Measurements from ENCODE around the gene PRKG1. TPM values are rescaled to one million over a fixed set of nuclear protein-coding genes. Genes with fewer than 3 reads are reported as not detected.

Gene PRKG1
- total RNA-seq, 1 donor from 2014 or later = 17.9 TPM

- no peaks in the 10 kb centered on the region for H3K27me3 ChIP-seq
- no peaks in the 10 kb centered on the region for H3K9me3 ChIP-seq
- no peak for DNase-seq (ENCODE audit: extremely low spot score in 2 of 2)
- TF ChIP-seq CTCF (IDR thresholded peaks at IDR 0.05) (no peak), POLR2AphosphoS5 (IDR thresholded peaks at IDR 0.05; ENCODE audit: insufficient read depth in 1 of 2, low read depth in 1 of 2) (no peak), POLR2A (IDR thresholded peaks at IDR 0.05) (no peak)
- intact Hi-C loops (cut with DNase I) = no loop called here
- H3K27ac ChIP-seq = no peak overlapping the region
- H3K36me3 ChIP-seq = no peaks in the 10 kb centered on the region
- H3K4me3 ChIP-seq = no peak overlapping the region
- no peaks in the 10 kb centered on the region for H3K4me1 ChIP-seq
Observed at GRCh38 chr10:51285601-51286000, 211.3 kb downstream of the PRKG1 start.

GRCh38 chr10:51288511-51288910 lies 214.2 kb downstream of the PRKG1 start:
- intact Hi-C loops (cut with DNase I) = no loop called here
- Histone ChIP-seq H3K9me3 (no peaks in the 10 kb centered on the region), H3K36me3 (no peaks in the 10 kb centered on the region), H3K27me3 (no peaks in the 10 kb centered on the region), H3K27ac (no peak overlapping the region), H3K4me3 (no peak overlapping the region), H3K4me1 (no peaks in the 10 kb centered on the region)
- TF ChIP-seq POLR2A (IDR thresholded peaks at IDR 0.05) (no peak), POLR2AphosphoS5 (IDR thresholded peaks at IDR 0.05; ENCODE audit: insufficient read depth in 1 of 2, low read depth in 1 of 2) (no peak), CTCF (IDR thresholded peaks at IDR 0.05) (no peak)
- no peak for DNase-seq (ENCODE audit: extremely low spot score in 2 of 2)

GRCh38 chr10:51289519-51289918 lies 215.2 kb downstream of the PRKG1 start:
- TF ChIP-seq POLR2AphosphoS5 (IDR thresholded peaks at IDR 0.05; ENCODE audit: insufficient read depth in 1 of 2, low read depth in 1 of 2) (no peak), POLR2A (IDR thresholded peaks at IDR 0.05) (no peak)
- Histone ChIP-seq H3K27ac (no peak overlapping the region), H3K36me3 (no peaks in the 10 kb centered on the region), H3K4me3 (no peak overlapping the region), H3K27me3 (no peaks in the 10 kb centered on the region), H3K9me3 (no peaks in the 10 kb centered on the region), H3K4me1 (no peaks in the 10 kb centered on the region)
- DNase-seq (ENCODE audit: extremely low spot score in 2 of 2) = no peak
- intact Hi-C loops (cut with DNase I) = no loop called here

GRCh38 chr10:51291961-51292360 lies 217.7 kb downstream of the PRKG1 start:
- Histone ChIP-seq H3K36me3 (no peaks in the 10 kb centered on the region), H3K9me3 (no peaks in the 10 kb centered on the region), H3K27me3 (no peaks in the 10 kb centered on the region), H3K27ac (no peak overlapping the region), H3K4me3 (no peak overlapping the region), H3K4me1 (no peaks in the 10 kb centered on the region)
- no peak for TF ChIP-seq CTCF (IDR thresholded peaks at IDR 0.05)
- TF ChIP-seq POLR2A (IDR thresholded peaks at IDR 0.05) = no peak
- no peak for TF ChIP-seq POLR2AphosphoS5 (IDR thresholded peaks at IDR 0.05; ENCODE audit: insufficient read depth in 1 of 2, low read depth in 1 of 2)
- intact Hi-C loops (cut with DNase I) = no loop called here
- no peak for DNase-seq (ENCODE audit: extremely low spot score in 2 of 2)

- intact Hi-C loops (cut with DNase I) = no loop called here
- H3K27ac ChIP-seq = no peak overlapping the region
- no peak for TF ChIP-seq CTCF (IDR thresholded peaks at IDR 0.05)
- TF ChIP-seq POLR2AphosphoS5 (IDR thresholded peaks at IDR 0.05; ENCODE audit: insufficient read depth in 1 of 2, low read depth in 1 of 2) = no peak
- no peak for TF ChIP-seq POLR2A (IDR thresholded peaks at IDR 0.05)
- no peaks in the 10 kb centered on the region for H3K9me3 ChIP-seq
- H3K36me3 ChIP-seq = no peaks in the 10 kb centered on the region
- no peaks in the 10 kb centered on the region for H3K27me3 ChIP-seq
- peaks cover 8% of the 10 kb centered on the region for H3K4me1 ChIP-seq
- DNase-seq (ENCODE audit: extremely low spot score in 2 of 2) = no peak
- H3K4me3 ChIP-seq = no peak overlapping the region
Observed at GRCh38 chr10:51297438-51297837, 223.2 kb downstream of the PRKG1 start.
